Lower leg skin (tissue), 4 donors: ENCODE measurements around the gene C4BPB. TPM values are rescaled to one million over a fixed set of nuclear protein-coding genes. Genes with fewer than 3 reads are reported as not detected.

Source experiments
- DNase-seq, 2 donors: peaks; one replicate each; pipeline ENCODE4 v3.0.0-alpha.2; 2019; ENCODE audit warnings: low spot score in 2 of 2
- H3K4me3 ChIP-seq: fragments of 200-600 bp; sonication (generic); 2 replicates; pipeline ENCODE4 v1.5.1; 2017; ENCODE audit warnings: mild to moderate bottlenecking, low read depth; ENCODE audit not compliant: poor library complexity, severe bottlenecking
- POLR2A ChIP-seq, 2 donors: fragments of 450-650 bp; IDR thresholded peaks; one replicate each; pipeline ENCODE4 v1.6.1; 2016 to 2017; ENCODE audit warnings: antibody characterized with exemption in 2 of 2, mild to moderate bottlenecking in 1 of 2, moderate library complexity in 1 of 2
- WGBS, 2 donors: methylation state at CpG; one replicate each; pipeline ENCODE4 v1.1.5; 2018; 5-methylcytosine and 5-hydroxymethylcytosine counted together
- intact Hi-C: fragments of 100-400 bp; cut with DNase I; formaldehyde crosslinking; loops from one replicate; pipeline ENCODE4 v1.15.0; 2023; ENCODE audit warnings: low total_unique reads
- total RNA-seq, 4 donors: library from RNA; depleted of rRNA; stranded (reverse); fragments of >200 nt; gene quantifications; one replicate each; pipeline ENCODE4 v1.1.0, GENCODE V29; 2016
- TF ChIP-seq, protein P1 (sequence below), 3 donors: fragments of 450-650 bp; IDR thresholded peaks; one replicate each; pipeline ENCODE4 v1.5.1; 2016; ENCODE audit warnings: antibody characterized with exemption in 3 of 3, mild to moderate bottlenecking in 3 of 3, moderate library complexity in 2 of 3

C4BPB gene
- total RNA-seq, 4 donors from 2014 or later: not detected

DNA sequence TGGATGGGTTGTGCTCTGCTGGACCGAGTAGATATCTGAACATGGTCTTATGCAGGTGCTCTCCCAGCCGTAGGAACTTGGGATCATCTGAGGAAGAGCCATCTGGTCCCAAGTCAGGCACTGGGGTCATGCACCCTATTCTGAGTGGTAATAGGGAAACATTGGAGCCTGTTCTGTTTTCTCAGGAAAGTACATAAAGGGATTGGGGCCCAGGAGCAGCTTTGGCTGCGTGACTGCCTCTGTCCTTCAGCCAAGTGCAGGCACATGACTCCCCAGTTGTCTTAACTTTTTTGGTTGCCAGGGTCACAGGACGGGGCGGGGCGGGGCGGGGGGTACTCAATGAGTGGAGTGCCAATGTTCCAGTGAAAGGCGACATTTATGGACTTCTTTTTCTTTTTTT is 24.1 kb upstream of the C4BPB start:
- intact Hi-C loops: no loop called here
- no peak overlapping the region for H3K4me3 ChIP-seq
- TF ChIP-seq, protein P1, sequence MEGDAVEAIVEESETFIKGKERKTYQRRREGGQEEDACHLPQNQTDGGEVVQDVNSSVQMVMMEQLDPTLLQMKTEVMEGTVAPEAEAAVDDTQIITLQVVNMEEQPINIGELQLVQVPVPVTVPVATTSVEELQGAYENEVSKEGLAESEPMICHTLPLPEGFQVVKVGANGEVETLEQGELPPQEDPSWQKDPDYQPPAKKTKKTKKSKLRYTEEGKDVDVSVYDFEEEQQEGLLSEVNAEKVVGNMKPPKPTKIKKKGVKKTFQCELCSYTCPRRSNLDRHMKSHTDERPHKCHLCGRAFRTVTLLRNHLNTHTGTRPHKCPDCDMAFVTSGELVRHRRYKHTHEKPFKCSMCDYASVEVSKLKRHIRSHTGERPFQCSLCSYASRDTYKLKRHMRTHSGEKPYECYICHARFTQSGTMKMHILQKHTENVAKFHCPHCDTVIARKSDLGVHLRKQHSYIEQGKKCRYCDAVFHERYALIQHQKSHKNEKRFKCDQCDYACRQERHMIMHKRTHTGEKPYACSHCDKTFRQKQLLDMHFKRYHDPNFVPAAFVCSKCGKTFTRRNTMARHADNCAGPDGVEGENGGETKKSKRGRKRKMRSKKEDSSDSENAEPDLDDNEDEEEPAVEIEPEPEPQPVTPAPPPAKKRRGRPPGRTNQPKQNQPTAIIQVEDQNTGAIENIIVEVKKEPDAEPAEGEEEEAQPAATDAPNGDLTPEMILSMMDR (IDR thresholded peaks at IDR 0.05): no peak
- TF ChIP-seq POLR2A (IDR thresholded peaks at IDR 0.05): no peak
- 77 to 91% methylated on average over 8 of the region's 8 CpGs for WGBS, 2 donors
- DNase-seq: no peak

DNA sequence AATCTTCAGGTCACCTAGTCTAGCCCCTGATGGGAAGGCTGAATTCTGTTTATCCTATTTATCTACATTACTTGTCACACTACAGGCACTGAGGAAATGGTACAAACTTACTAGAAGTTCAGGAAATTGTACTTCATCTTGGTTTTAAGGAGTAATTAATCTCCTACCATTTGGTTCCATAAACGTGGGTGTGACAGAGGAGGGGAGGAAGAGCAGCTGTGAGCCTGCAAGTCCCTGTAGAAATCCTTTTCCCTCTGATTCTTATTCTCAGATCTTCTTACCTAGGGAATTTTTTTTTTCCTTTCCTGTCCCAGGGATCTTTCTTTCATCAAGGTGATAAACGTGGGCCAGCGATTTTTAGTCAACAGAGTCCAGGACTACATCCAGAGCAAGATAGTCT is 21.5 kb upstream of the C4BPB start:
- TF ChIP-seq, protein P1 (IDR thresholded peaks at IDR 0.05): no peak
- TF ChIP-seq POLR2A (IDR thresholded peaks at IDR 0.05): no peak
- no peak overlapping the region for H3K4me3 ChIP-seq
- DNase-seq: no peak
- WGBS, 2 donors: 59% methylated on average over 3 of the region's 3 CpGs
- intact Hi-C loops: no loop called here

DNA sequence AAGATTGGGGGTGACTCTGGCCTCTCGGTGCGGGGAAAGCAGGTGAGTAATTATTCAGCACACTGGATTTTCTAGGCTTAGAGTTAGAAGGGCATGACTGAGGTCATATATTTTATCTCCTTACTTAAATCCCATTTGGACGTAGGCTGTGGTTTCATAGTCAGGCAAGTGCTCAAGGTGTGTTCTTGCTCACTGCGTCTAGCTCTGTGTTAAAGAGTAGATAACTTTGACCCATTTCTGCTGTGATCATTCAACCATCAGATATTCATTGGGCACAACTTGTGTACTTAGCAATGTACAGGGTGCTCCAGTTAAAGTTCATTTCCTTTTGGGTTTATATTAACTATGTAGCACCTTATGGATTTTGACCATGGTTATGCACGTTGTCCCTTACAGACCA is 21.0 kb upstream of the C4BPB start:
- no peak overlapping the region for H3K4me3 ChIP-seq
- TF ChIP-seq, protein P1 (IDR thresholded peaks at IDR 0.05): no peak
- TF ChIP-seq POLR2A (IDR thresholded peaks at IDR 0.05): no peak
- intact Hi-C loops: no loop called here
- 96% methylated on average over 5 of the region's 5 CpGs for WGBS, 2 donors
- DNase-seq: no peak

DNA sequence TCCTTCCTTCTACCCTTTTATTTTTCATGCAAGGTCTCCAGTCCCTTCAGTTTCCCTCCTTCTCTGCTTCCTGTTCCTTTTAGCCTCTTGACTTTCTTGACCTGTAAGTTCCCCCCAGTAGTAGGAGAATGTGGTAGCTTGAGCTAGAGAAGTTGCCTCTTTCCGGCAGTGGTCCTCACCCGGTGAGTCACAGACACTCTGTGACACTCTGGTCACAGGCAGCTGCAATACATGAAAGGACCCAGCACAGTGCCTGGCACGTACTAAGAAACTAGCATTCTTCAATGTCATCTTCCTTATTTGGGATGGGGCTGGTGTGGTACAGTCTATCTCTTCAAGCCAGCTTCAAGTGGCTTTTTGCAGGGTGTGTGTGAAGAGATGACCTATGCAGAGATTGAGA is 19.6 kb upstream of the C4BPB start:
- TF ChIP-seq POLR2A (IDR thresholded peaks at IDR 0.05): no peak
- TF ChIP-seq, protein P1 (IDR thresholded peaks at IDR 0.05): no peak
- no peak overlapping the region for H3K4me3 ChIP-seq
- DNase-seq: no peak
- intact Hi-C loops: no loop called here
- WGBS, 2 donors: 88% methylated on average over 3 of the region's 3 CpGs

DNA sequence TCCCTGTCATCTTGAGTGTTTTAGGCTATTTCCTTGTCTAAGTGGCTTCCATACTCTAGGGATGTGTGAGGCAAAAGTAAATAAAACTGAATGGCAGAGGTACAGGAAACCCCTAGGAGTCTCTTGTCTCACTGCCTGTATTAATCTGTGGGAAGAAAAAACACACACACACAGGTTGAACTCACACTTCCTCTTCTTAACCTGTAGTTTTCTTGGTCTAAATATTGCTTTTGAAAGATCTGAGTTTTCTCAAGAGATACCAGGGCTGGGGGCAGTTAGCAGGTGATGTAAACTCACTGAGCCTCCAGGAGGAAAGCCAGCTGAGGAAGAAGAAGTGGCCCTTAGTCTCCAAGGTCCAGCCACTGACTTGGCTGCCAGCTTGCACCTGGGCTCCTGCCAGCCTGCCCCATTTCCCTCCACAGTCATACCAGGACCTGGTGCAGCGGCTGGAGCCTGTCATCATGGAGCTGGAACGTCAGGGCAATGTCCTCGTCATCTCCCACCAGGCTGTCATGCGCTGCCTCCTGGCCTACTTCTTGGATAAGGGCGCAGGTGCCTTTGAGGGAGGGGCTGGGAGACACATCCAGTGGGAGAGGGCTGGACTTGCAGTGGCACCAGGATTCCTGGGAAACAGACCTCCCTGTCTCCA is 18.7 kb upstream of the C4BPB start:
- intact Hi-C loops: no loop called here
- TF ChIP-seq, protein P1 (IDR thresholded peaks at IDR 0.05): no peak
- TF ChIP-seq POLR2A (IDR thresholded peaks at IDR 0.05): no peak
- no peak overlapping the region for H3K4me3 ChIP-seq
- no peak for DNase-seq
- WGBS, 2 donors: 91 to 92% methylated on average over 5 of the region's 5 CpGs

DNA sequence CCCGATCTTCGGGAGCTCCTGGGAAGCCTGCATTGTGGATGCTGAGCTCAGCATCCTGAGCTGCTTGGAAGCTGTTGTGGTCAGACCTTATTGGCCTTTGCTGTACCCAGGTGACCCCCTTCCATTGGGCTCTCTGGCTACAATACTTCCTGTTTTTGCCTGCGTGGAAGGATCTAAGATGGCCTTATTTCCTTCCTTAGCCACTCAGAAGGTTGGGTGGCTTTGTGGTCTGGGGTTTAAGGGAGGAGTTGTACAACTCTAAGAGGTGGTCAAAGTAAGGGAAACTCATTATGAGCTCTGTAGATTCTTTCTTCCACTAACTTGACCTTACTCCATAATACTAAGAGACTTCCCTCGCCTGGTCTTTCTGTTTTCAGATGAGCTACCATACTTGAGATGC is 17.8 kb upstream of the C4BPB start:
- DNase-seq: no peak
- 81 to 88% methylated on average over 4 of the region's 4 CpGs for WGBS, 2 donors
- no peak for TF ChIP-seq POLR2A (IDR thresholded peaks at IDR 0.05)
- TF ChIP-seq, protein P1 (IDR thresholded peaks at IDR 0.05): no peak
- intact Hi-C loops: no loop called here
- H3K4me3 ChIP-seq: no peak overlapping the region
